ENCODE data around the gene MYO3B.
"Not testable (repeated sequence)": the region's sequence is repeated elsewhere in the genome, so short reads cannot be mapped to it uniquely, and the experiment has no call there.

MYO3B gene

GRCh38 chr2:170467568-170468422, 289.8 kb downstream of the MYO3B start:
- H3K4me3 ChIP-seq, result no peak overlapping the region
- TF ChIP-seq, protein P1, sequence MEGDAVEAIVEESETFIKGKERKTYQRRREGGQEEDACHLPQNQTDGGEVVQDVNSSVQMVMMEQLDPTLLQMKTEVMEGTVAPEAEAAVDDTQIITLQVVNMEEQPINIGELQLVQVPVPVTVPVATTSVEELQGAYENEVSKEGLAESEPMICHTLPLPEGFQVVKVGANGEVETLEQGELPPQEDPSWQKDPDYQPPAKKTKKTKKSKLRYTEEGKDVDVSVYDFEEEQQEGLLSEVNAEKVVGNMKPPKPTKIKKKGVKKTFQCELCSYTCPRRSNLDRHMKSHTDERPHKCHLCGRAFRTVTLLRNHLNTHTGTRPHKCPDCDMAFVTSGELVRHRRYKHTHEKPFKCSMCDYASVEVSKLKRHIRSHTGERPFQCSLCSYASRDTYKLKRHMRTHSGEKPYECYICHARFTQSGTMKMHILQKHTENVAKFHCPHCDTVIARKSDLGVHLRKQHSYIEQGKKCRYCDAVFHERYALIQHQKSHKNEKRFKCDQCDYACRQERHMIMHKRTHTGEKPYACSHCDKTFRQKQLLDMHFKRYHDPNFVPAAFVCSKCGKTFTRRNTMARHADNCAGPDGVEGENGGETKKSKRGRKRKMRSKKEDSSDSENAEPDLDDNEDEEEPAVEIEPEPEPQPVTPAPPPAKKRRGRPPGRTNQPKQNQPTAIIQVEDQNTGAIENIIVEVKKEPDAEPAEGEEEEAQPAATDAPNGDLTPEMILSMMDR (IDR thresholded peaks at IDR 0.05), result no peak
- DNase-seq (ENCODE audit: low spot score), result no peak
- no peak overlapping the region for H3K27ac ChIP-seq

DNA sequence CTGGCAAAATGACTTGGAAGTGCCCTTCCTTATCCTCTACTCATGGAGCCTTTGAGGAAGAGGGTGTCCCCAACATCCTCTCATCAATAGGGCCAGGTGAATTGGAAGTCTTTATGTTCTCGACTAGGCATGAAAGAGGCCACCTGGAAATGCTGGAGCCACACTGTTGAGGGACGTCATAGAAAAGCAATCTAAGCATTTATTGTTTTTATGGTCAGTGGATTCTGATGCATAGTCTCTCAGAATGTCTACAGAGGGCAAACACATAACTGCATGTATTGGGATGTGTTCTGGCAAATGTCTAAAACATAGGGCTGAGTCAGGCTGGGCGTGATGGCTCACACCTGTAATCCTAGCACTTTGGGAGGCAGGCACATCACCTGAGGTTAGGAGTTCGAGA, 290.6 kb downstream of the MYO3B start:
- no peak overlapping the region for H3K27ac ChIP-seq
- no peak overlapping the region for H3K4me3 ChIP-seq
- TF ChIP-seq, protein P1 (IDR thresholded peaks at IDR 0.05), result no peak
- no peak for DNase-seq (ENCODE audit: low spot score)

DNA sequence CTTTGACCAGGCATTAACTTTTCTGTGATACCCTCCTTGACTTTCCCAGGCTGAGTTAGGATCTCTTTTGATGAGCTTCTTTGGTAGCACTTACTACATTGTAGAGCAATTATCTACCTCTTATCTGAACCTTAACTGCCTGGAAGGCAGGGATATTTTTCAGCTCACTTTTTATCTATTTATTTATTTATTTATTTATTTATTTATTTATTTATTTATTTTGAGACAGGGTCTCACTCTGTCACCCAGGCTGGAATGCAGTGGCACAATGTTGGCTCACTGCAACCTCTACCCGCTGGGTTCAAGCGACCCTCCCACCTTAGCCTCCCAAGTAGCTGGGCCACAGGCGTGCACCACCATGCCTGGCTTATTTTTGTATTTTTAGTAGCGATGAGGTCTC, 294.6 kb downstream of the MYO3B start:
- H3K27ac ChIP-seq; H3K4me3 ChIP-seq; DNase-seq (ENCODE audit: low spot score): not testable (repeated sequence)

- DNase-seq (ENCODE audit: low spot score), result no peak
- Histone ChIP-seq H3K4me3 (no peak overlapping the region), H3K27ac (no peak overlapping the region)
- TF ChIP-seq, protein P1 (IDR thresholded peaks at IDR 0.05), result no peak
Observed at GRCh38 chr2:170475878-170476277, 297.9 kb downstream of the MYO3B start.

GRCh38 chr2:170477630-170478029, 299.7 kb downstream of the MYO3B start:
- Histone ChIP-seq H3K4me3 (no peak overlapping the region), H3K27ac (no peak overlapping the region)
- DNase-seq (ENCODE audit: low spot score), result no peak
- TF ChIP-seq, protein P1 (IDR thresholded peaks at IDR 0.05), result no peak

DNA sequence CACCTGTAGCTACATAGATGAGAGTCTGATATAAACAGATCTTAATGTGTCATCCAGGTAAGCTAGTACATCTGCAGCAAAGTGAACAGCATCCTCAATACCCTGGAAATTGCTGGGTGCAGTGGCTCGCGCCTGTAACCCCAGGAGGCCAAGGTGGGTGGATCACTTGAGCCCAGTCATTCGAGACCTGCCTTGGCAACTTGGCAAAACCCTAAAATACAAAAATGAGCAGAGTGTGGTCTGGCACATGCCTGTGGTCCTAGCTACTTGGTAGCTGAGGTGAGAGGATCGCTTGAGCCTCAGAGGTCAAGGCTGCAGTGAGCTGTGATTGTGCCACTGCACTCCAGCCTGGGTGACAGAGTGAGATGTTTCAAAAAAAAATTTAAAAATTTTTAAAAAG, 303.3 kb downstream of the MYO3B start:
- no peak for DNase-seq (ENCODE audit: low spot score)
- H3K27ac ChIP-seq, result no peak overlapping the region
- TF ChIP-seq, protein P1 (IDR thresholded peaks at IDR 0.05), result no peak
- H3K4me3 ChIP-seq, result no peak overlapping the region

GRCh38 chr2:170484552-170484951, 306.6 kb downstream of the MYO3B start:
- Histone ChIP-seq H3K4me3 (no peak overlapping the region), H3K27ac (no peak overlapping the region)
- TF ChIP-seq, protein P1 (IDR thresholded peaks at IDR 0.05), result no peak
- DNase-seq (ENCODE audit: low spot score), result no peak

Data from coronary artery (tissue), 2 donors.